AG20443 (cell line): ENCODE data around the gene ACBD5.

Source experiments
- DNase-seq: peaks from one replicate; pipeline ENCODE4 v3.0.0; 2012; ENCODE audit warnings: low spot score, mixed read lengths

Gene ACBD5

DNA sequence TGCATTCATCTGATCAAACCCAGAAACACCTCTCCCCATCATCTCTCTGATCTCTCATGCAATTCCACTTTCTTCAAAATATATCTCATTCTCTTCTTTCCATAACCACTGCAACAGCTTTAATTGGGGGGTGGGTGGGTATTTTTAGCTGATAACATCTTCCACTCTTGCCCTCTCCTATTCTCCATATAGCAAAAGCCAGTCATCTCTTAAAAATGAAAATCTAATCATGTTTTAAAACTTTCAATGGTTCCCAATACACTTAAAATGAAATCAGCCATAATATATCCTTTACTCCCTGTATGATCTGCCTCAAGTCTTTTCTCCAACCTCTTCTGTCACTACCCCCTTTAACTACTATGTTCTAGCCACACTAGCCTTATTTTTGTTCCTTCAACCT is 87.9 kb downstream of the ACBD5 start:
- DNase-seq, result no peak

GRCh38 chr10:27150261-27150660 is 90.3 kb downstream of the ACBD5 start:
- DNase-seq, result no peak

- DNase-seq, result no peak
These were observed 92.9 kb downstream of the ACBD5 start for GRCh38 chr10:27147701-27148100.

GRCh38 chr10:27145937-27146336 is 94.7 kb downstream of the ACBD5 start:
- no peak for DNase-seq
